ENCODE results near the gene IKZF1.

IKZF1 gene

GRCh38 chr7:50428911-50429310 lies 124.4 kb downstream of the IKZF1 start:
- Histone ChIP-seq H3K27me3 (ENCODE audit: insufficient read depth, low read length, poor library complexity) (no peaks in the 10 kb centered on the region), H3K27ac (ENCODE audit: low read length) (no peak overlapping the region), H3K4me2 (ENCODE audit: insufficient read depth, low read length) (no peak overlapping the region), H3K79me2 (ENCODE audit: insufficient read depth, low read length) (no peaks in the 10 kb centered on the region), H3K36me3 (ENCODE audit: insufficient read depth, low read length) (no peaks in the 10 kb centered on the region), H3K4me1 (ENCODE audit: insufficient read depth, low read length) (no peaks in the 10 kb centered on the region), H2AFZ (ENCODE audit: low read depth, low read length) (no peak overlapping the region), H3K9me3 (ENCODE audit: insufficient read depth, low read length, severe bottlenecking) (no peaks in the 10 kb centered on the region), H3K4me3 (ENCODE audit: low read depth in 1 of 2, low read length in 2 of 2) (no peak overlapping the region), H4K20me1 (ENCODE audit: insufficient read depth, low read length) (no peaks in the 10 kb centered on the region), H3K9ac (ENCODE audit: low read depth, low read length) (no peak overlapping the region)
- ATAC-seq (ENCODE audit: insufficient read depth, low read depth) (no peak), DNase-seq (no peak)
- TF ChIP-seq EZH2 (IDR thresholded peaks at IDR 0.05; ENCODE audit: borderline replicate concordance, low read depth, low read length, severe bottlenecking) (no peak), CTCF (IDR thresholded peaks at IDR 0.05; ENCODE audit: borderline replicate concordance, extremely low read depth, low read length, poor library complexity, severe bottlenecking) (no peak)

- H3K4me3 ChIP-seq (ENCODE audit: low read depth in 1 of 2, low read length in 2 of 2) = no peak overlapping the region
Measured at GRCh38 chr7:50431316-50431715, 126.8 kb downstream of the IKZF1 start.

GRCh38 chr7:50431722-50432305 lies 127.3 kb downstream of the IKZF1 start:
- Histone ChIP-seq H3K27ac (ENCODE audit: low read length) (no peak overlapping the region), H3K9ac (ENCODE audit: low read depth, low read length) (no peak overlapping the region), H3K27me3 (ENCODE audit: insufficient read depth, low read length, poor library complexity) (no peaks in the 10 kb centered on the region), H3K4me3 (ENCODE audit: low read depth in 1 of 2, low read length in 2 of 2) (no peak overlapping the region), H3K4me2 (ENCODE audit: insufficient read depth, low read length) (no peak overlapping the region), H3K4me1 (ENCODE audit: insufficient read depth, low read length) (no peaks in the 10 kb centered on the region), H3K79me2 (ENCODE audit: insufficient read depth, low read length) (0 out of 2 replicates have a peak, but pooled peaks cover 2% of the 10 kb centered on the region), H2AFZ (ENCODE audit: low read depth, low read length) (no peak overlapping the region), H3K9me3 (ENCODE audit: insufficient read depth, low read length, severe bottlenecking) (no peaks in the 10 kb centered on the region), H3K36me3 (ENCODE audit: insufficient read depth, low read length) (peaks cover 3% of the 10 kb centered on the region), H4K20me1 (ENCODE audit: insufficient read depth, low read length) (peaks cover 4% of the 10 kb centered on the region)
- TF ChIP-seq EZH2 (IDR thresholded peaks at IDR 0.05; ENCODE audit: borderline replicate concordance, low read depth, low read length, severe bottlenecking) (no peak), CTCF (IDR thresholded peaks at IDR 0.05; ENCODE audit: borderline replicate concordance, extremely low read depth, low read length, poor library complexity, severe bottlenecking) (no peak)
- ATAC-seq (ENCODE audit: insufficient read depth, low read depth) (no peak), DNase-seq (no peak)

More at GRCh38 chr7:50431316-50431715, 126.8 kb downstream of the IKZF1 start:
- Histone ChIP-seq H4K20me1 (ENCODE audit: insufficient read depth, low read length) (peaks cover 2% of the 10 kb centered on the region; the same call in 1 of the 2 replicates), H3K4me1 (ENCODE audit: insufficient read depth, low read length) (no peaks in the 10 kb centered on the region), H3K9me3 (ENCODE audit: insufficient read depth, low read length, severe bottlenecking) (no peaks in the 10 kb centered on the region), H3K36me3 (ENCODE audit: insufficient read depth, low read length) (no peaks in the 10 kb centered on the region), H3K27ac (ENCODE audit: low read length) (no peak overlapping the region), H3K79me2 (ENCODE audit: insufficient read depth, low read length) (no peaks in the 10 kb centered on the region), H2AFZ (ENCODE audit: low read depth, low read length) (no peak overlapping the region), H3K4me2 (ENCODE audit: insufficient read depth, low read length) (no peak overlapping the region), H3K9ac (ENCODE audit: low read depth, low read length) (no peak overlapping the region), H3K27me3 (ENCODE audit: insufficient read depth, low read length, poor library complexity) (no peaks in the 10 kb centered on the region)
- ATAC-seq (ENCODE audit: insufficient read depth, low read depth) (no peak), DNase-seq (no peak)
- TF ChIP-seq CTCF (IDR thresholded peaks at IDR 0.05; ENCODE audit: borderline replicate concordance, extremely low read depth, low read length, poor library complexity, severe bottlenecking) (no peak), EZH2 (IDR thresholded peaks at IDR 0.05; ENCODE audit: borderline replicate concordance, low read depth, low read length, severe bottlenecking) (no peak)

Data from DND-41 (cell line).